BJ (cell line): ENCODE measurements around the gene HS2ST1. TPM values are rescaled to one million over a fixed set of nuclear protein-coding genes. Genes with fewer than 3 reads are reported as not detected.
"Not testable (repeated sequence)": the region's sequence is repeated elsewhere in the genome, so short reads cannot be mapped to it uniquely, and the experiment has no call there.

ENCODE experiments used
- CTCF ChIA-PET: fragments of 350-600 bp; formaldehyde crosslinking; extraction: SDS; loops from one replicate; lab custom pipeline; 2021; ENCODE audit warnings: antibody characterized with exemption, inconsistent platforms; lab: Yijun Ruan, JAX
- POLR2A ChIA-PET: fragments of 300-600 bp; sonication (Branson Sonifier 250); formaldehyde crosslinking; extraction: SDS; loops from one replicate; lab custom pipeline; 2021; ENCODE audit warnings: antibody characterized with exemption; lab: Charles Lee
- DNase-seq: peaks from one replicate; pipeline ENCODE4 v3.0.0-alpha.2; 2011; ENCODE audit warnings: low read depth
- H3K27me3 ChIP-seq: 2 replicates; pipeline ENCODE4 v1.6.0; 2011; ENCODE audit warnings: low read length; ENCODE audit not compliant: control insufficient read depth, insufficient read depth
- H3K36me3 ChIP-seq: 2 replicates; pipeline ENCODE4 v1.5.1; 2011; ENCODE audit warnings: low read length; ENCODE audit not compliant: control insufficient read depth, insufficient read depth
- H3K4me3 ChIP-seq: 2 replicates; pipeline ENCODE4 v1.5.1; 2011; ENCODE audit warnings: low read depth, mild to moderate bottlenecking, control low read depth, low read length
- CTCF ChIP-seq: IDR thresholded peaks from 2 replicates; pipeline ENCODE4 v1.5.1; 2011; ENCODE audit warnings: low read depth, mild to moderate bottlenecking, control low read depth, inconsistent platforms, low read length, moderate library complexity; ENCODE audit not compliant: insufficient read depth
- polyA plus RNA-seq: library from polyadenylated mRNA; depleted of rRNA; stranded (reverse); fragments of >200 nt; gene quantifications from 2 replicates; pipeline ENCODE4 v1.2.3, GENCODE V29; 2011

HS2ST1 gene
- polyA plus RNA-seq, 1 experiment = 5.3 TPM

GRCh38 chr1:87062687-87063086 lies 148.3 kb downstream of the HS2ST1 start:
- Histone ChIP-seq H3K36me3 (no peaks in the 10 kb centered on the region), H3K27me3 (no peaks in the 10 kb centered on the region), H3K4me3 (no peak overlapping the region)
- DNase-seq = no peak
- ChIA-PET POLR2A (no interaction called here), CTCF (interaction anchor here (0.7 kb wide), 1 partner anchor 13 kb away, joined by 3 read pairs; no protein-coding TSS in a partner anchor)
- TF ChIP-seq CTCF = no peak

GRCh38 chr1:87064309-87064708 lies 149.9 kb downstream of the HS2ST1 start:
- CTCF ChIA-PET = interaction anchor here (1.4 to 2.4 kb wide), 2 partner anchors 13 to 20 kb away, joined by 3 to 11 read pairs; no protein-coding TSS in a partner anchor
- TF ChIP-seq CTCF = no peak
- Histone ChIP-seq H3K27me3 (no peaks in the 10 kb centered on the region), H3K36me3 (no peaks in the 10 kb centered on the region), H3K4me3 (no peak overlapping the region)
- POLR2A ChIA-PET = no interaction called here
- DNase-seq = no peak

- TF ChIP-seq CTCF = no peak
- ChIA-PET CTCF (interaction anchor here (1.4 to 2.4 kb wide), 2 partner anchors 13 to 19 kb away, joined by 3 to 11 read pairs; no protein-coding TSS in a partner anchor), POLR2A (no interaction called here)
- no peaks in the 10 kb centered on the region for H3K36me3 ChIP-seq
- H3K27me3 ChIP-seq = no peaks in the 10 kb centered on the region
- no peak overlapping the region for H3K4me3 ChIP-seq
- DNase-seq = no peak
Measured at GRCh38 chr1:87064986-87065385, 150.6 kb downstream of the HS2ST1 start.

- POLR2A ChIA-PET, DNase-seq, H3K4me3 ChIP-seq, H3K36me3 ChIP-seq, CTCF ChIA-PET, H3K27me3 ChIP-seq: not testable (repeated sequence)
Measured at GRCh38 chr1:87066708-87067107, 152.3 kb downstream of the HS2ST1 start.

- Histone ChIP-seq H3K4me3 (no peak overlapping the region), H3K36me3 (no peaks in the 10 kb centered on the region), H3K27me3 (no peaks in the 10 kb centered on the region)
- DNase-seq = no peak
- ChIA-PET POLR2A (no interaction called here), CTCF (interaction anchor here (3.9 kb wide), 1 partner anchor 12 kb away, joined by 34 read pairs; no protein-coding TSS in a partner anchor)
- no peak for TF ChIP-seq CTCF
Measured at GRCh38 chr1:87072411-87072810, 158.0 kb downstream of the HS2ST1 start.

GRCh38 chr1:87072904-87073303 lies 158.5 kb downstream of the HS2ST1 start:
- CTCF ChIA-PET = interaction anchor here (3.9 kb wide), 1 partner anchor 11 kb away, joined by 34 read pairs; no protein-coding TSS in a partner anchor
- H3K36me3 ChIP-seq = no peaks in the 10 kb centered on the region
- no peak for TF ChIP-seq CTCF
- no peaks in the 10 kb centered on the region for H3K27me3 ChIP-seq
- DNase-seq = no peak
- H3K4me3 ChIP-seq = no peak overlapping the region
- POLR2A ChIA-PET = no interaction called here
